T-helper 1 cell treated with Interleukin-12 subunit alpha and Interleukin-12 subunit beta and Interleukin-4 antibody, amounts not matched to agents 30 μg/mL and 1 μg/mL, for 36 hours (primary cell): ENCODE results near the gene CACNB3.

ENCODE experiments used
- H3K27ac Mint-ChIP-seq: one replicate; pipeline ENCODE4 v1.8.0; 2021; ENCODE audit warnings: mild to moderate bottlenecking, mixed read lengths
- H3K27me3 Mint-ChIP-seq: one replicate; pipeline ENCODE4 v1.8.0; 2021; ENCODE audit warnings: low read depth, mixed read lengths
- H3K36me3 Mint-ChIP-seq: one replicate; pipeline ENCODE4 v1.8.0; 2021; ENCODE audit warnings: low read depth, mixed read lengths
- H3K4me1 Mint-ChIP-seq: one replicate; pipeline ENCODE4 v1.8.0; 2021; ENCODE audit warnings: low read depth, mixed read lengths
- H3K4me3 Mint-ChIP-seq: one replicate; pipeline ENCODE4 v1.8.0; 2021; ENCODE audit warnings: mild to moderate bottlenecking, moderate library complexity, mixed read lengths
- H3K9me3 Mint-ChIP-seq: one replicate; pipeline ENCODE4 v1.8.0; 2021; ENCODE audit warnings: mixed read lengths

Gene CACNB3

DNA sequence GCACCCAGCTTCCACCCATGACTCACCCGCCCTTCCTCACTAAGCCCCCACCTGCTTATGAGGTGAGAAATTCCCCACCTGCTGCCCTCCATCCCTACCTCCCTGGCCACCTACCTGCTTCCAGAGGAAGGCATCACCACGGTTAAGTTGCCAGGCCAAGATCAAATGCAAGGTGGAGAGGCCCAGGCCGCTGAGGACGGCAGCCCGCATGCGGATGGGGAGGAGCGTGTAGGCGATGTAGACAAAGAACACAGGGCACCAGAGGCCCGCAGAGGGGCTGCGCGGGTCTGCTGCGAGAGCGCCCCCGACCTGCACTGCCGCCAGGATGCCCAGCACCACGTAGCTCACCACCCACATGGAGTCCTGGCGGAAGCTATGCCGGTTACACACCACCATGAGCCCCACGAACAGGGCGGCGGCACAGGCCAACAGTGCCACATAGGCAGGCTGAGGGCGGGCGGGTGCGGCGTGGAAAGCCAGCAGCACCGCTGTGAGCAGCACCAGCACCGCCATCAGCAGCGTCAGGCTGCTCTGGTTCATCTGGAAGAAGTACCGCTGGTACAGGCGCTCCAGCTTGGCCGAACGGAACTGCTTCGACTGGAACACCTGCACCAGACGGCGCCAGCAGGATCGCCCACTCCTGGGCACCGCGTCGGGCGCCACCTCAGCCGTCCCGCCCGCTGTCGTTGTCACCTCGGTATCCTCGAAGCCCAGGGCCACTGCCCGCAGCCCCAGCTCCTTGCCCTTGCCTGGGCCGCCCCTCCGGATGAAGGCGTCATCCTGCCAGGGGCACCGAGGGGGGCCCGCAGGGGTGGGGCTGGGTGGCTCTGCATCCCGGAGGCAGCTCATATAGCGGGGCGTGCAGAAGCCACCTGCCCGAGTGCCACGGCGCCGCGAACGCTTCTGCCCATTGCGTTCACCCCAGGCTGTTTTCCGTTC, 35.6 kb upstream of the CACNB3 start:
- Mint-ChIP-seq H3K27me3 (peaks cover 31% of the 10 kb centered on the region), H3K36me3 (no peaks in the 10 kb centered on the region), H3K4me1 (no peaks in the 10 kb centered on the region), H3K4me3 (no peak overlapping the region), H3K9me3 (no peaks in the 10 kb centered on the region), H3K27ac (no peak overlapping the region)

GRCh38 chr12:48783432-48783831, 34.9 kb upstream of the CACNB3 start:
- H3K27me3 Mint-ChIP-seq, result peaks cover 32% of the 10 kb centered on the region
- H3K4me1 Mint-ChIP-seq, result no peaks in the 10 kb centered on the region
- H3K4me3 Mint-ChIP-seq, result no peak overlapping the region
- no peaks in the 10 kb centered on the region for H3K9me3 Mint-ChIP-seq
- H3K27ac Mint-ChIP-seq, result no peak overlapping the region
- H3K36me3 Mint-ChIP-seq, result no peaks in the 10 kb centered on the region

DNA sequence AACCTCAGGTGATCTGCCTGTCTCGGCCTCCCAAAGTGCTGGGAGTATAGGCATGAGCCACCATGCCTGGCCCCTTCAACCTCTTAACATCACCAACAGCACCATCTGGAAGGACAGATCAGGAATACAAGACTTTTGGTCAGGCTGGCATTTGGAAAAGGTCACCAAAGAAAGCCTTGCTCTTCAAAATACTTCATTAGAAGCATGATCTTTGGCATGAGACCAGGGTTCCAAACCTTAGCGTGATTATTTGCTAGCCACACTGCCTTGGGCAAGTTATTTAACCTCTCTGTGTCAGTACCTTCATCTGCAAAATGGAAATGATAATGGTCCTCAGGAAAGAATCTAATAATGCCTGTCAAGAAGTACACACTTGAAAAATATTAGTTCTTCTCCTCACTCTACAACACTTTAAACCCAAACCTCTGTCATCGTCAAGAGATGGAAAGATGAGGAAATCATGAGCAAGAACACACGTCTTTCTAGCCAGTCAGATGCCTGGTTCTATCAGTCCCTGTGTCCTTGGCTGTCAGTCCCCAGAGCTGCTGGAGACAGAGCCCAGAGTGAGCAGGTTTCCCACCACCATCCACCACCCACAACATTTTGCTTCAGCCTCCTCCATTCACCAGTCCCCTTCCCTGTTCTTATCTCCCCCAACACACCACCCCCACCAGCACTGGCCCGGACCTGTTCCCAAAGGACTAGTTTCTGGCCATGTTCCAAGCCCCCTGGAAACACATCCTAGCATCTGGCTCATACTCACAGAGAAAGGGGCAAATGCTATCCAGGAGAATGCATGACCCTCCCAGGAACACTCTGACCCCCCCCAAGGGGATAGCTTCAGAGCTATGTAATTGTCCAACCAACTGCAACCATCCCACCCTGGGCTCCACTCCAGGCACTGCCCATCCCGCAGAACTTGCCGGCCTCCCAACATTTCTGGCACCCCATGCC, 31.4 kb upstream of the CACNB3 start:
- H3K27ac Mint-ChIP-seq, result no peak overlapping the region
- no peaks in the 10 kb centered on the region for H3K36me3 Mint-ChIP-seq
- no peak overlapping the region for H3K4me3 Mint-ChIP-seq
- no peaks in the 10 kb centered on the region for H3K9me3 Mint-ChIP-seq
- no peaks in the 10 kb centered on the region for H3K4me1 Mint-ChIP-seq
- H3K27me3 Mint-ChIP-seq, result peaks cover 51% of the 10 kb centered on the region

DNA sequence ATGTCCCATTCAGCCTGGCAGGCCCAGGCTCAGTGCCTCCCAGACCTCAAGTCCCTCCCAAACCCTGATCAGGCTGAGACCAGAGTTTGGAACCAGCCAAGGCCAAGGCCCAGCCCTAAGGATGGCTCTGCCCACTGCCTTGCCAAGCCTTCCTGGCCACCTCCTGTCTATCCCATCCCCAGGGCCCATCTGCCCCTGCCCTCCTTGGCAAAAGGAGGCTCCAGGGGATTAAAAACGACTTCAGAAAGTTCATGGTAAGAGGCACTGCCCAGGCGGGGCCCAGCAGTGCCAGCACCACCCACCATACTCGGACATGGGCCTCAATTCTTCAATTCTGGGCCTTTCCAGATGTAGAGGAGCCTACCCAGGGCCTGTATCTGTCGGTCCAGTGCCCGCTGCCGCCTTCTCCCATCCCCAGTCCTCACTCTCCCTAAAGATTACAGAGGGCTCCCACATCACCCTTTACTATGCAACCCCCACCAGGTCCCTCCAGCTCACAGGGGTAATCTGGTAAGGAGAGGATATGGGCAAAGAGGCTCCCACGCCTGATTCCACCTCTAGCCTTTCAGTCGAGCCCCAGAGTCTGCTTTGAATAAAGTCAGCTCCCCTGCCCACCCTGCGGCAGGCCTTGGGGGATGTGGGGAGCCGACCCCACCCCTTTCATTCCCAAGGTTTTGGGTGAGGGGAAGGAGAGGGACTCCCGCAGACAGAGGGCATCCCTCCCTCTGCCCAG, 30.3 kb upstream of the CACNB3 start:
- Mint-ChIP-seq H3K9me3 (no peaks in the 10 kb centered on the region), H3K4me3 (peak overlapping the region; percentile 54), H3K36me3 (no peaks in the 10 kb centered on the region), H3K4me1 (no peaks in the 10 kb centered on the region), H3K27me3 (peaks cover 51% of the 10 kb centered on the region), H3K27ac (no peak overlapping the region)

GRCh38 chr12:48788524-48788853, 29.8 kb upstream of the CACNB3 start:
- Mint-ChIP-seq H3K36me3 (no peaks in the 10 kb centered on the region), H3K27ac (no peak overlapping the region), H3K4me3 (peak overlapping the region; percentile 54), H3K9me3 (no peaks in the 10 kb centered on the region), H3K27me3 (peaks cover 51% of the 10 kb centered on the region), H3K4me1 (no peaks in the 10 kb centered on the region)

DNA sequence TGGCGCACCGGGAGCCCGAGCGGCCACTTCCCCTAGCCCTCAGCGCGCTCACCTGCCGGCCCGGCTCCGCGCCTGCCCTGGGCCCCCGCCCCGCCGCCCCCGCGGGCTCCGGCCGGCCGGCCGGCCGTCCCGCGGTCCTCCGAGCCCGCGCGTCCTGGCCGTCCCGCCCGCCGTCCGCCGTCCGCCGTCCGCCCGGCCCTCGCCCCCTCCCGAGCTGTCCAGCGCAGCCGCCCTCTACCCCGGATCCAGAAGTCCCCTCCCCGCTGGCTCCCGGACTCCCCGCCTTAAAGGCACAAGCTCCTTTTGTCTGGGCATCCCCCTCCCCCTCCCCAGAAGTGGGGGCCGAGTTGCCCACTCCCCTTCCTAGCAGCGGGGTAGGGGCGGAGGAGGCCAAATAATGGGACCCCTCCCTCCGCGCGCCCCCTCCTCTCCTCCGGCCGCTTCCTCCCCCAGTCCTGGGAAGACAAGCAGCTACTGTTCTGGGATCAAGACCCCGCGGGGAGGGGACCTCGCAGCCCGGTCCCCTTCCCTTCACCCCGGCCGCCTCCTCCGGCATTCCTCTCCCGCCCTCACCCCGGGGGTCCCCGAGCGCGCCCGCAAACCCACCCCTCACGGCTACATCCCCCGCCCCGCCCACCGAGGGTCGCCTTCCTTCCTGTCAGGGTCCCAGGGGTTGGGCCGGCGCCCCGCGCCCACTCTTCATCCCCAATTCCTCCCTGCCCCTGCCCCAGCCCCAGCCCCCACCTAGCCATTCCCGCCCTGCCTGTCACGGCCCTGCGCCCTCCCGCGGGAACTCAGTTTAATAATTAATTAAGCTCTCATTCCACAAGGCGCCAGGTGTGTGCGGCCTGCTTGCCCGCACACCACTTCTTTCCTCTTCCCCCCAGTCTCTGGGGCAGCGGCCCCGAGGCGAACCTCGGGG, 29.2 kb upstream of the CACNB3 start, which contains the start of gene ADCY6:
TSS of gene ADCY6 (minus strand) at position 236 of the 922 bp plus-strand sequence. CDS start 5,655 bp downstream, outside the sequence.
- Mint-ChIP-seq H3K9me3 (no peaks in the 10 kb centered on the region), H3K27me3 (peaks cover 51% of the 10 kb centered on the region), H3K4me1 (no peaks in the 10 kb centered on the region), H3K27ac (no peak within 1 kb of the TSS), H3K4me3 (peak within 1 kb of the TSS; percentile 54), H3K36me3 (no peaks in the 10 kb centered on the region)

DNA sequence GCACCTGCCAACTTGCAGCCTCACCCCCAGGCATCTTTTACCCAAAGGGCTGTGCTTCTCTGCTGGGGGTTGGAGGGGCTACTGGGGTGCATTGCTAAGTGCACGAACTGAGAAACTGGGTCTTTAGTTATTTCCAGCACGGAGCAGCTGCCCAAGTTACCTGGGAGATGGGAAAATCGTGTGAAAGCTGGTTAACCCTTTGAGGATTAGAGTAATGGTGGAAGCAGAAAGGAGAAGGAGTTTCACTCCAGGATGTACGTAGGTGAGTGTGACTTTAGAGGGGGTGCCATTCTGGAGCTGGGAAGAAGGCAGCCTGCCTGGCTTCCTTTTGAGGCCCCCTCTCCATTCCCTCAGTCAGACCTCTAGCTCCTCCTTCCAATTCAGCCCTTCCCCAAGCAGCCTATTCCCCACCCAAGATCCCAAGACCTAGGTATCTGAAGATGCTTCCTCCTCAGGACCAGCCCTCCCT, 28.4 kb upstream of the CACNB3 start:
- Mint-ChIP-seq H3K9me3 (no peaks in the 10 kb centered on the region), H3K27me3 (peaks cover 54% of the 10 kb centered on the region), H3K27ac (no peak overlapping the region), H3K4me1 (no peaks in the 10 kb centered on the region), H3K4me3 (no peak overlapping the region), H3K36me3 (no peaks in the 10 kb centered on the region)

DNA sequence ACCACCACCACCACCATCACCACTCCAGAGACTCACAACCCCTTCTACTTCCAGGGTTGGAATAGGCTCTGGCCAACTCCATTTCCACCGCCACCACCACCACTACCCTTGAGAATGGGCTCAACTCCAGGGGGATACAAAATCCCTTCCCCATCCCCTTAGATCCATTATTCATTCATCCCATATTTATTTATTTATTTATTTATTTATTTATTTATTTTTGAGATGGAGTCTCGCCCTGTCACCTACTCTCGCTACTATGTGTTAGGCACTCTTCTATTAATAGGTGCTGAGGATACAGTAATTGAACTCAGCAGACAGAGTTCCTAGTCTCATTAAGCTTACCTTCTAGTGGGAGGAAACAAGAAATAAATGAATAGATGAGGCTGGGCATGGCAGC, 24.6 kb upstream of the CACNB3 start:
- H3K4me1 Mint-ChIP-seq, result peaks cover 1% of the 10 kb centered on the region
- H3K27ac Mint-ChIP-seq, result no peak overlapping the region
- H3K4me3 Mint-ChIP-seq, result no peak overlapping the region
- H3K27me3 Mint-ChIP-seq, result peaks cover 24% of the 10 kb centered on the region
- no peaks in the 10 kb centered on the region for H3K36me3 Mint-ChIP-seq
- H3K9me3 Mint-ChIP-seq, result no peaks in the 10 kb centered on the region

DNA sequence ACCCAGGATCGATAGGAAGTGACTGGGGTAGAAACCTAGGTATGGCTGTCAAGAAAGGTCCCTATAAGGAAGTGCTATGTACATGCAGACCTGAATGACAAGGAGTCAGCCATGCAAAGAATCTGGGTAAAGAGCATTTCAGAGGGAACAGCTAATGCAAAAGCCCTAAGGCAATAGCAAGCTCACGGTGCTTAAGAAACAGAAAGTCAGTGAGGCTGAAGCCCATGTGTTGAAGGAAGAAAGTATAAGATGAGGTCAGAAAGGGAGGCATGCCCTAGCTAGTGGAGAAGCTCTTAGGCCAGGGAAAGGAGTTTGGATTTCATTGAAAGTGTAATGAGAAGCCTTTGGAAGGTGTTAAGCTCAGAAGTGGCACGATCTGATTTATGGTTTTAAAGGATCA, 23.4 kb upstream of the CACNB3 start:
- H3K27ac Mint-ChIP-seq, result no peak overlapping the region
- H3K4me3 Mint-ChIP-seq, result no peak overlapping the region
- H3K4me1 Mint-ChIP-seq, result peaks cover 1% of the 10 kb centered on the region
- H3K9me3 Mint-ChIP-seq, result no peaks in the 10 kb centered on the region
- peaks cover 17% of the 10 kb centered on the region for H3K27me3 Mint-ChIP-seq
- no peaks in the 10 kb centered on the region for H3K36me3 Mint-ChIP-seq

GRCh38 chr12:48795550-48796455, 22.5 kb upstream of the CACNB3 start:
- no peaks in the 10 kb centered on the region for H3K36me3 Mint-ChIP-seq
- H3K27ac Mint-ChIP-seq, result no peak overlapping the region
- no peaks in the 10 kb centered on the region for H3K9me3 Mint-ChIP-seq

GRCh38 chr12:48796976-48797375, 21.3 kb upstream of the CACNB3 start:
- Mint-ChIP-seq H3K36me3 (no peaks in the 10 kb centered on the region), H3K4me1 (peaks cover 1% of the 10 kb centered on the region), H3K4me3 (no peak overlapping the region), H3K27ac (no peak overlapping the region), H3K27me3 (peaks cover 5% of the 10 kb centered on the region), H3K9me3 (no peaks in the 10 kb centered on the region)

More at GRCh38 chr12:48795550-48796455, 22.5 kb upstream of the CACNB3 start:
- no peak overlapping the region for H3K4me3 Mint-ChIP-seq
- peaks cover 1% of the 10 kb centered on the region for H3K4me1 Mint-ChIP-seq
- H3K27me3 Mint-ChIP-seq, result peaks cover 8% of the 10 kb centered on the region

GRCh38 chr12:48800457-48800856, 17.8 kb upstream of the CACNB3 start:
- no peak overlapping the region for H3K27ac Mint-ChIP-seq
- H3K27me3 Mint-ChIP-seq, result no peaks in the 10 kb centered on the region
- H3K4me3 Mint-ChIP-seq, result no peak overlapping the region
- no peaks in the 10 kb centered on the region for H3K9me3 Mint-ChIP-seq
- no peaks in the 10 kb centered on the region for H3K36me3 Mint-ChIP-seq
- peaks cover 5% of the 10 kb centered on the region for H3K4me1 Mint-ChIP-seq
